ENCODE results near the gene SSTR5.

Gene SSTR5

DNA sequence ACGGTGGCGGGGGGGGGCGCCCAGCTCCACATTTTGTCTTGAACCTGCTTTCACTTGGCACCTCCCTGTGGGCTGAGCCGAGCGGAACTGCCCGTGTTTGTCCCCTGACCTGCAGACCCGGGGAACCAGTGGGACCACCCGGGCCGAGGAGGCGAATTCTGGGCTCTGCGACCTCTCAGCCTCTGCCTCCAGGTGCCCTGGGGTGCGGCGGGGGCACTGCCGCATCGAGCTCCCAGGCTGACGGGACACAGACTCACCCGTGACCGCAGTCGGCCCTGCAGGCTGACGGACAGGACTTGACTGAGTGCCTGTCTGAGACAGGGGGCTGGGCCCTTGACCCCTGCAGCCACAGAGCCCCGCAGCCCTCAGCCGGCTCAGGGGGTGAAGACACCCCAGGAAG lies 34.6 kb downstream of the SSTR5 start:
- no peak for DNase-seq

DNA sequence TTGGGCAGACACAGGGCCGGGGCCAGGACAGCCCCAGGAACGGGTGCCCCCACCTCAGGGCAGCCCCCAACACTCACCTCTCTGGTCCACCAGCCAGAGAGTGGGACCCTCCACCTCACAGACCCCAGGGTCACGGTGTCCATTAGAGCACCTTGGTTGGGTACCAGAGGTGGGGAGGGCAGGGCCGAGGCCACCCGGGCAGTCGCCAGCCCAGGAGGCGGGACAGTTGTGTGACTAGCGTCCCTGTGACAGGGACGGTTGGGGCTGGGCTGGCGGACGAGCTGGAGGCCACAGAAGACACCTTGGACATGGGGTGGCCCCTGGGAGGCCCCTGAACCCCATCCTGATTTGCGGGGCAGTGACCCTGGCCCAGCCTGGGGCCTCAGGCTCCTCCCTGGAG lies 35.2 kb downstream of the SSTR5 start:
- no peak for DNase-seq

DNA sequence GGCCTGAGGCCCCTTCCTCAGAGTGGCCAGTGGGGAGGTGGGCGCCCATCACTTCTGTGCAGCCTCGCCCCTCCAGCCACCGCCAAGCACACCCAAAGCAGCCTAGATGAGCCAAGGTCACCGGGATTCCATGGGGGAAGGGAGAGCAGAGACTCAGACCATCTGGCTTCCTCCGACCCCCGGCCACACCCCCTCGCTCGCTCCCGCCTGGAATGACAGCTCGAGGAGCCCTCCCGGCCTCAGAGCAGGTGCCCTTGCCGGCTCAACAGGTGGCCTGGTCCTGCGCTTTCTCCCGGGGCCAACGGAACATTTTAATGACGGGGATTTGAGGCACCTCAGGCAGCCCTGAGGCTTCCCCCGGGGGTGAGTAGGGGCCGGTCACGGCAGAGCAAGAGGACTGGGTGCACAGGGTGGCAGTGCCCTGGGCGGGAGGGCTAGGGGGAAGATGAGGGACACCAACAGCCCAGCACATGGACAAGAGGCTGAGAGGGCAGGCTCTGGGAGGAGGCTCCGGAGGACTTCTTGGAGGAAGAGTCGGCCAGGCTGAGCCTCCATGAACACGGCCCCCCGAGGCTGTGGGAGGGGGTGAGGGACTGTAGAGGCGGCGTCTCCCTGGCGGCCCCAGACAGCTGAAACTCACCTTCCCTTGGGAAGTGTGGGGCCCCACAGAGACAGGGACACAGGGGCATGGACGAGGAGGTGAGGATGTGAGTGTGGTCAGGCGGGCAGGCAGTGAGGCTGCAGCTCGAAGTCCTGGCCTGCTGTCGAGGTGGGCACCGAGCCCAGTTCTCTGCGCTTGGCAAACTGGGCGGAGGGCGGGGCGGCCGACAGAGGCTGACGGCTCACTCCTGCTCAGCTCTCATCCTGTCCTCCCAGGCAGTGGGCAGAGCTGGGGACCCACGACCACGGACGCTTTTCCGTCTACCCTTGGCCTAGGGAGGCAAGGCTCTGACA lies 36.0 kb downstream of the SSTR5 start:
- no peak for DNase-seq

DNA sequence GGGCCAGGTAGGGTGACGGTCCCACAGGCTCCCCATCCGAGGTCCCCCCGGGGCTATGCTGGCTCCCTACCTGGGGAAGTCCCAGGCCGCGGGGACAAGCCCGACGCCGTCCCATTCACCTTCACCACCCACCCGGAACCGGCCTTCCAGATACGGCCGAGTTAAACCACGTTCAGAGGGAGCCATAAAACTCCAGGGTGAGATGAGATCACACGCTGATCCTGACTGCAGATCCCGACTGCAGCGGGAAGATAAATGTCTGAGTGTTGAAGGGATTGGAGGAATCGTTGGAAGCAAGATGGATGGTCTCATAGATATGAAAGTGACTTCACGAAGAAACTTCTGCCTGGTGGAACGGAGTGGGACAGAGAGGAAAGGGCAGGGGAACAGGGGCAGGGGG lies 37.1 kb downstream of the SSTR5 start:
- no peak for DNase-seq

GRCh38 chr16:1112506-1113184 lies 40.1 kb downstream of the SSTR5 start:
- DNase-seq: no peak

GRCh38 chr16:1113489-1113888 lies 40.9 kb downstream of the SSTR5 start:
- no peak for DNase-seq

DNA sequence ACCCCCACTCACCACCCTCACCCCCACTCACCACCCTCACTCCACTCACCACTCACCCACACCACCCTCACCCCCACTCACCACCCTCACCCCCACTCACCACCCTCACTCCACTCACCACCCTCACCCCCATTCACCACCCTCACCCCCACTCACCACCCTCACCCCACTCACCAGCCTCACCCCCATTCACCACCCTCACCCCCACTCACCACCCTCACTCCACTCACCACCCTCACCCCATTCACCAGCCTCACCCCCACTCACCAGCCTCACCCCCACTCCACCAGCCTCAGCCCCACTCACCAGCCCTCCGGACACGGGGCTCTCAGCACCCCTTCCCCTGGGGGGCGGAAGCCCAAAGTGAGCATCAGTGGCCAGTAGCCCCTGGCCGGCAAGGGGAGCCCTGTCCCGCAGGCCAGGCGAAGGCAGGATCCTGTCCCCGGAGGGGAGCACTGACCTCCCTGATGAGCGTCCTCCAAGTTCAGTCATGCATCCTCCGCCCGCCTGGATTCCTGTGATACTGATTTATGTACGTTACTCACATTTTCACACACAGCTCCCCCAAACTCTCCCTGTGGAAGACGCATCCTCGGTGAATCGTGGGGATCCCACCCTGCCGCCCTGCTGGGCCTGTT lies 41.5 kb downstream of the SSTR5 start:
- DNase-seq: no peak

- DNase-seq: no peak
These were observed 44.1 kb downstream of the SSTR5 start for GRCh38 chr16:1116693-1117077.

GRCh38 chr16:1117176-1117900 lies 44.8 kb downstream of the SSTR5 start:
- DNase-seq: no peak

DNA sequence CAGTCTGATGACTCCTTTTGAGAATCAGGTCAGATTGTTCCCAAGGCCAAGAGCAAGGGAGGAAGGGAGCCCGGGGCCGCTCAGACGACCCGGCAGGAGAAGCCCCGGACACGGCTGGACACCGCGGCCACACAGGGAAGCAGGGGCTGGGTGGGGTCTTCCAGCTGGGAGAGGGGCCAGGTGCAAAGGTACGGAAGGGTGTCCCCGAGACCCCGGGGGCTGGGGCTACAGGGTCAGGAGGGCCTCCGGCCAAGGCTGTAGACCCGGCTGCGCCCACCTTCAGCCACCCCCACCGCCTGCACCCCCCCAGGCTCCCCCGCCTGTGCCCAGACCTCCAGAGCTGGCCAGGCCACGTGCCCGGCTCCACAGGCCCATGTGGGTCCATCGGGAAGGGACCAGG lies 45.4 kb downstream of the SSTR5 start:
- DNase-seq: no peak

DNA sequence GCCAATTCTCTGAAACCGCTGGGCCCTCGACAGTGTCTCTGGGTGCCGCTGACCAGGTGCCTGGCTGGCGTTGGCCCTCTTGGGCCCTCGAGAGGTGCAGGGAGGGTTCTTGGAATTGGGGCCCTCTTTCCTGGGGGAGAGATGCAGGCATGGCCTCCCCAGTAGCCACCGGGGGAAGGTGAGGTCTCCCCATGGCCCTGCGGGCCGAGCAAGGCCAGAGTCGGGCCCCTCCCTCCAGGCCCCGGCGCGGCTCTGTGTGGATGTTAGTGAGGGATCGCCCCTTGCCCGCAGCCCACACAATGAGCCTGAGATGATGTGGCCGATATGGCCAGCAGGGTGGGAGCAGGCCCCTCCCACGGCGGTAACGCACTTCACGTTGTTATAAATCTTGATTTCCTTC lies 46.6 kb downstream of the SSTR5 start:
- DNase-seq: no peak

- no peak for DNase-seq
These were observed 47.4 kb downstream of the SSTR5 start for GRCh38 chr16:1119766-1120576.

- no peak for DNase-seq
These were observed 48.0 kb downstream of the SSTR5 start for GRCh38 chr16:1120577-1120941.

DNA sequence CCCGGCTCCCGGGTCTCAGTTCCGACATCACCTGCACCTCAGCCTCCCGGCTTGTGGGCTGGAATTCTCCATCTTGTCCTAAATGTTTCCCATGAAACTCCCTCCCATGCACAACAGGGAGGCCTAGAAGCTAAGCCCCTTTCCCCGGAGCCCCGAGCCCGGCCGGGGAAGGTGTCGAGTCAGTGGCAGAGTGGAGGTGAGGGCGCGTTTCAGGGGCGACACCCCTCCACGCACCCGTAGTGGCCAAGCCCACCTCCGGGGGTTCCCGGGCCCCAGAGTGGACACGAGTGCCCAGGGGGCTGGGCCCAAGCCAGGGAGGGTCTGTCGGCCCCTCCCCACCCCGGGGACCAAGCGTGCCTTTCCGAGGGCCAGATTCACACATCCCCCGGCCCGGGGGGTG lies 48.5 kb downstream of the SSTR5 start:
- DNase-seq: no peak

DNA sequence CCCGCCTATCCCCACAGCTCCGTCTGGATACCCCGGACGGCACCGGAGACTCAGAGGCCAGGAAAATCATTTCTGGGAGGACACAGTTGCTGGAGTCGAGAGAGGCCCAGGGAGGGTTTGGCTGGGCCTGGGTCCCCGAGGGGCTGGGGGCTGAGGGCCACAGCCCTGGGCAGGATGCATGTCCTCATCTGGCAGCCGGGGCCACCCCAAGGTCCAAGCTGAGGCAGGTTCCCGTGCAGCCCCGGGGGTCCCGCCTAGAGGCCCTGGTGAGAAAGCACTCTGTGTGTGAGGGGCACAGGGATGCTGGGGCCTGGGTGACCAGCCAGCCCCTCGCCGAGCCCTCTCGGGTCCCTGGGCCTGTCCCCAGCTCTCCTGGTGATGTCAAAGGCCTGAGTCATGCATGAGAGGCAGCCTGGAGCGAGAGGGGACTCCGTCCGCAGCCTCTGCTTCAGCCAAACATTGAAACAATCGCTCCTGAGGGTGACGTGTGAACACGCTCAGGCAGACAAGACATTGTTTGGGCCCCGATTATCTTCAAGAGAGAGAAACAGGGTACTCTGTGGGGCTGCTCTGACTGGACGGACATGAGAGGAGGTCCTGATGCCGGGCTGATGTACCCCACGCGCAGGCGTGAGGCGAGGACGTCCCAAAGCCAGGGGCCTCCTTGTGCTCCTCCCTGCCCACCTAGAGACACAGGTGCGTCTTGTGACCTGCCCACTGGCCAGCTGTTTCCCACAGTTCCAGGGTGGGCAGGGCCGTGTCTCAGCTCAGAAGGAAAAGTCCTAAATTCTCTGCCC lies 49.3 kb downstream of the SSTR5 start:
- no peak for DNase-seq

- no peak for DNase-seq
These were observed 49.8 kb downstream of the SSTR5 start for GRCh38 chr16:1122398-1122765.

DNA sequence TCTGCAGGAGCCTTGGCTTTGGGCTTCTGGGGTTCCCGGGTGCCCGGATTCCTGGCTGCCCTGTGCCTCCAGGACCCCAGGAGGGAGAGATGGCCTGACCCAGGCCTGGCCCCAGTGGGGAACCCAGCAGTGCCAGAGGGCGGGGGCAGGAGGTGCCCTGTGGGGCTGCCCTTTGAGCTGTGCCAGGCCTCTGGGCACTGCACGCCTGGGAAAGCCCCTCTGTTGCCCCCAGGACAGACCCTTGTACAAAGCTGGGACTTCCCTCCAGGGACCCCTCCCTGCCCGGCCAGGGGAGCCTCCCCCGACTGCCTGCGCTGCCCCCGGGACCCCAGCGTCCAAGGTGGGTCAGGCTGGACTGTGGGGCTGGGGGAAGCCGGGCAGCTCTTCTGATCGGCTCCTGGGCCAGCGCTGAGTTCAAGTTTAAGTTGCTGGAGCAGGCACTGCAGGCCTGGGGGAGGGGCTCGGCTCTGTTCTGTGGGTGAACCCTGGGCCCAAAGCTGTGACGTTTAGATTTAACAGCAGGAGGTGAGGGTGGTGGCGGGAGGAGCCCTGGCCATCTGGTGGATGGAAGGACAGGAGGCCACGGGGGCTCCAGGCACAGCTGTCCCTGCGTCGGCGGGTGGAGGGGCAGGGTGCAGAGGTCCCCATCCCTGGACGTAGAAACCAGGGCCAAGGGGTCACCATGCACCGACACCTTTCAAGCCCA lies 51.1 kb downstream of the SSTR5 start:
- no peak for DNase-seq

DNA sequence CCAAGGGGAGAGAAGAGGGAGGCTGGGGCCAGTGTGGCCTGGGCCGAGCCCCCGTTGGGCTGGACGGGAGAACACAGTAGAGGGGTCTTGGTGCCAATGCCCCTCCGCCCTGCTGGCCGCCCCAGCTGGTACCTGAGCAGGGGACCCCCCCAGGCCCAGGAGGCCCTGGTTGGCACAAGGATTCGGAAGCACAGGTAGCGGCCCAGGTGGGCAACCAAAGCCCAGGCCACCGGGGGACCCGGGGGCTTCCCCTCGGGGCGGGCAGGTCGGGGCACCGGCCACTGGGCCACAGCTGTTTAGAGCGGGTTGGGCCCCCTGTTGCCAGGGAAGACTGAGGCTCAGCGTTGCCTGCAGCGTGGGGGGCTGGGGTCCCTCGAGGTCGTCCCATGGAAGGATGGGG lies 51.7 kb downstream of the SSTR5 start:
- no peak for DNase-seq

- no peak for DNase-seq
These were observed 52.2 kb downstream of the SSTR5 start for GRCh38 chr16:1124795-1125194.

- no peak for DNase-seq
These were observed 52.9 kb downstream of the SSTR5 start for GRCh38 chr16:1125471-1125870.

- no peak for DNase-seq
These were observed 53.5 kb downstream of the SSTR5 start for GRCh38 chr16:1126044-1126443.
